Activated gamma-delta T cell treated with anti-CD3 and anti-CD28 coated beads, Interleukin-2, amount 50 U/mL, for 16 hours (primary cell): Measurements from ENCODE around the gene RNF146.
"Not testable (repeated sequence)": the region's sequence is repeated elsewhere in the genome, so short reads cannot be mapped to it uniquely, and the experiment has no call there.

Experiments used
- DNase-seq: peaks from one replicate; pipeline ENCODE4 v3.0.0-alpha.2; 2020; ENCODE audit warnings: low read depth

RNF146 gene

GRCh38 chr6:127282184-127282583, 15.5 kb downstream of the RNF146 start:
- DNase-seq: no peak

- no peak for DNase-seq
Measured at GRCh38 chr6:127288705-127289104, 22.0 kb downstream of the RNF146 start.

GRCh38 chr6:127289934-127290333, 23.3 kb downstream of the RNF146 start:
- DNase-seq: no peak

- no peak for DNase-seq
Measured at GRCh38 chr6:127290391-127291265, 24.0 kb downstream of the RNF146 start.

- DNase-seq: no peak
Measured at GRCh38 chr6:127291495-127291894, 24.8 kb downstream of the RNF146 start.

GRCh38 chr6:127297502-127298070, 30.9 kb downstream of the RNF146 start:
- DNase-seq: no peak

GRCh38 chr6:127298475-127298874, 31.8 kb downstream of the RNF146 start:
- DNase-seq: no peak

GRCh38 chr6:127299522-127300240, 33.0 kb downstream of the RNF146 start:
- no peak for DNase-seq

GRCh38 chr6:127300411-127300810, 33.7 kb downstream of the RNF146 start:
- no peak for DNase-seq

GRCh38 chr6:127301199-127301700, 34.6 kb downstream of the RNF146 start:
- no peak for DNase-seq

- peak; percentile 5 for DNase-seq
Measured at GRCh38 chr6:127302728-127303660, 36.3 kb downstream of the RNF146 start.

- no peak for DNase-seq
Measured at GRCh38 chr6:127303917-127304316, 37.3 kb downstream of the RNF146 start.

GRCh38 chr6:127305741-127306140, 39.1 kb downstream of the RNF146 start:
- DNase-seq: no peak

GRCh38 chr6:127317388-127318128, 50.9 kb downstream of the RNF146 start:
- DNase-seq: no peak

GRCh38 chr6:127319686-127320085, 53.0 kb downstream of the RNF146 start:
- no peak for DNase-seq

- DNase-seq: no peak
Measured at GRCh38 chr6:127328043-127328609, 61.5 kb downstream of the RNF146 start.

- DNase-seq: not testable (repeated sequence)
Measured at GRCh38 chr6:127331256-127331655, 64.6 kb downstream of the RNF146 start.

- no peak for DNase-seq
Measured at GRCh38 chr6:127332383-127332961, 65.8 kb downstream of the RNF146 start.
